Ishikawa (cell line): ENCODE data around the gene TBCE.

Source experiments
- CEBPB ChIP-seq: IDR thresholded peaks from 2 replicates; pipeline ENCODE4 v1.6.1; 2012
- CREB1 ChIP-seq: IDR thresholded peaks from 2 replicates; pipeline ENCODE4 v1.6.1; 2012; ENCODE audit warnings: low read depth
- EGR1 ChIP-seq: IDR thresholded peaks from 2 replicates; pipeline ENCODE4 v1.6.1; 2012
- EP300 ChIP-seq: IDR thresholded peaks from 2 replicates; pipeline ENCODE4 v1.6.1; 2012; ENCODE audit warnings: borderline replicate concordance
- FOXM1 ChIP-seq: IDR thresholded peaks from 2 replicates; pipeline ENCODE4 v1.6.1; 2012; ENCODE audit warnings: low read depth, borderline replicate concordance
- NFIC ChIP-seq: IDR thresholded peaks from 2 replicates; pipeline ENCODE4 v1.6.1; 2012
- RAD21 ChIP-seq: IDR thresholded peaks from 2 replicates; pipeline ENCODE4 v1.6.1; 2012; ENCODE audit warnings: low read depth
- TAF1 ChIP-seq: IDR thresholded peaks from 2 replicates; pipeline ENCODE4 v1.6.1; 2012; ENCODE audit warnings: low read depth, mild to moderate bottlenecking
- TCF12 ChIP-seq: IDR thresholded peaks from 2 replicates; pipeline ENCODE4 v1.6.1; 2012; ENCODE audit warnings: low read depth
- TEAD4 ChIP-seq: IDR thresholded peaks from 2 replicates; pipeline ENCODE4 v1.6.1; 2012
- YY1 ChIP-seq: IDR thresholded peaks from 2 replicates; pipeline ENCODE4 v1.6.1; 2012; ENCODE audit warnings: low read depth
- ZBTB7A ChIP-seq: IDR thresholded peaks from 2 replicates; pipeline ENCODE4 v1.6.1; 2012; ENCODE audit warnings: low read depth
- TF ChIP-seq, protein P1 (sequence below): IDR thresholded peaks from 2 replicates; pipeline ENCODE4 v1.6.1; 2012; ENCODE audit warnings: low read depth, mild to moderate bottlenecking
- TF ChIP-seq, protein P2 (sequence below): IDR thresholded peaks from 2 replicates; pipeline ENCODE4 v1.6.1; 2012
- TF ChIP-seq, protein P3 (sequence below): IDR thresholded peaks from 2 replicates; pipeline ENCODE4 v1.6.1; 2012

The TBCE gene, protein sequence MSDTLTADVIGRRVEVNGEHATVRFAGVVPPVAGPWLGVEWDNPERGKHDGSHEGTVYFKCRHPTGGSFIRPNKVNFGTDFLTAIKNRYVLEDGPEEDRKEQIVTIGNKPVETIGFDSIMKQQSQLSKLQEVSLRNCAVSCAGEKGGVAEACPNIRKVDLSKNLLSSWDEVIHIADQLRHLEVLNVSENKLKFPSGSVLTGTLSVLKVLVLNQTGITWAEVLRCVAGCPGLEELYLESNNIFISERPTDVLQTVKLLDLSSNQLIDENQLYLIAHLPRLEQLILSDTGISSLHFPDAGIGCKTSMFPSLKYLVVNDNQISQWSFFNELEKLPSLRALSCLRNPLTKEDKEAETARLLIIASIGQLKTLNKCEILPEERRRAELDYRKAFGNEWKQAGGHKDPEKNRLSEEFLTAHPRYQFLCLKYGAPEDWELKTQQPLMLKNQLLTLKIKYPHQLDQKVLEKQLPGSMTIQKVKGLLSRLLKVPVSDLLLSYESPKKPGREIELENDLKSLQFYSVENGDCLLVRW

DNA sequence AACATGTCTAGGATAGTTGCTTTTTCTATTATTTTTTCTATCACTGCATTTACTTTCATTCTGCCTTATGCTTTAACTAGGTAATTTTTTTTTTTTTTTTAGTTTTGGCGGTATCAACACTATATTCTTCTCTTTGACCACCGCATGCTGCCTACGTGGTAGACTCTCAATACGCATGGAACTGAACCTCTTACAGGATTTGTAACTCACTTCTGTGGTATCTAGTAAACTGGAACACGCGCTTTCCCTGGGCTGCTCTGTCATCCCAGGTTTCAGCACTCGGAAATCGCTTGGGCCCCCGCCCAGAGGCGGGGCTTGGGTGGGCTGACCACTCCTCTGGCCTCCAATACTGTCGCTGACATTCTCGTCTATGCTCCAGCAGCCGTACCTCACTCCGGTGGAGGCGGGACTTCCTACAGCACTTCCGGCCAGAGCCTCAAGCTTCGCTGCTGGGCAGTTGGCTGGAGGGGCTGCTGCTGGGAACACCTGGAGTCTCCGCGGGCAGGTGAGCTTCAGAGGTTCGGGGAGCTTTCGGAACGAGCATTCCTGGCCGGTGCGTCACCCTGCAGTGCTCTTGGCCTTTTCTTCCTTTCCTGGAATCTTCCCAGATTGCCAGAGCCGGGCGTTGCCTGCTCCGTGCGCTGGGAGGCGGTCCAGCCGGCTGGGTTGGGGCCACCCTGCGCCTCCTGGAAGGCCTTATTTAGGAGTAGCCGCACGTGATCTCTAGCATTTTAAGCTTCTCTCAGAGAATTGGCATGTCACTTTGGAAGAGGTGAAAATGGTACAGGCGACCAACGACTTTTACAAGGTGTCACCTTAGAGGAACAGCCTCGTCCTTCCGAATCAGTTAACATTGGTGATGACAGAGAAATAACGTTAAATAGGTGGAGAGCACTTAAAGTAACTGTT lies at the start of gene TBCE:
Gene TBCE (plus strand): TSS at position 428 of the 909 bp plus-strand sequence. CDS start 12,623 bp downstream, outside the sequence.
- no peak for TF ChIP-seq EGR1
- no peak for TF ChIP-seq FOXM1
- TF ChIP-seq TAF1 = peak; percentile 69
- peak; percentile 15 for TF ChIP-seq RAD21
- TF ChIP-seq TEAD4 = peak; percentile 87
- TF ChIP-seq, protein P1, sequence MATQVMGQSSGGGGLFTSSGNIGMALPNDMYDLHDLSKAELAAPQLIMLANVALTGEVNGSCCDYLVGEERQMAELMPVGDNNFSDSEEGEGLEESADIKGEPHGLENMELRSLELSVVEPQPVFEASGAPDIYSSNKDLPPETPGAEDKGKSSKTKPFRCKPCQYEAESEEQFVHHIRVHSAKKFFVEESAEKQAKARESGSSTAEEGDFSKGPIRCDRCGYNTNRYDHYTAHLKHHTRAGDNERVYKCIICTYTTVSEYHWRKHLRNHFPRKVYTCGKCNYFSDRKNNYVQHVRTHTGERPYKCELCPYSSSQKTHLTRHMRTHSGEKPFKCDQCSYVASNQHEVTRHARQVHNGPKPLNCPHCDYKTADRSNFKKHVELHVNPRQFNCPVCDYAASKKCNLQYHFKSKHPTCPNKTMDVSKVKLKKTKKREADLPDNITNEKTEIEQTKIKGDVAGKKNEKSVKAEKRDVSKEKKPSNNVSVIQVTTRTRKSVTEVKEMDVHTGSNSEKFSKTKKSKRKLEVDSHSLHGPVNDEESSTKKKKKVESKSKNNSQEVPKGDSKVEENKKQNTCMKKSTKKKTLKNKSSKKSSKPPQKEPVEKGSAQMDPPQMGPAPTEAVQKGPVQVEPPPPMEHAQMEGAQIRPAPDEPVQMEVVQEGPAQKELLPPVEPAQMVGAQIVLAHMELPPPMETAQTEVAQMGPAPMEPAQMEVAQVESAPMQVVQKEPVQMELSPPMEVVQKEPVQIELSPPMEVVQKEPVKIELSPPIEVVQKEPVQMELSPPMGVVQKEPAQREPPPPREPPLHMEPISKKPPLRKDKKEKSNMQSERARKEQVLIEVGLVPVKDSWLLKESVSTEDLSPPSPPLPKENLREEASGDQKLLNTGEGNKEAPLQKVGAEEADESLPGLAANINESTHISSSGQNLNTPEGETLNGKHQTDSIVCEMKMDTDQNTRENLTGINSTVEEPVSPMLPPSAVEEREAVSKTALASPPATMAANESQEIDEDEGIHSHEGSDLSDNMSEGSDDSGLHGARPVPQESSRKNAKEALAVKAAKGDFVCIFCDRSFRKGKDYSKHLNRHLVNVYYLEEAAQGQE = no peak
- peak; percentile 59; the same call in 1 of the 2 replicates for TF ChIP-seq EP300
- no peak for TF ChIP-seq YY1
- TF ChIP-seq ZBTB7A = no peak
- peak; percentile 83 for TF ChIP-seq TCF12
- TF ChIP-seq, protein P2, sequence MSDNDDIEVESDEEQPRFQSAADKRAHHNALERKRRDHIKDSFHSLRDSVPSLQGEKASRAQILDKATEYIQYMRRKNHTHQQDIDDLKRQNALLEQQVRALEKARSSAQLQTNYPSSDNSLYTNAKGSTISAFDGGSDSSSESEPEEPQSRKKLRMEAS = peak; percentile 79
- TF ChIP-seq, protein P3, sequence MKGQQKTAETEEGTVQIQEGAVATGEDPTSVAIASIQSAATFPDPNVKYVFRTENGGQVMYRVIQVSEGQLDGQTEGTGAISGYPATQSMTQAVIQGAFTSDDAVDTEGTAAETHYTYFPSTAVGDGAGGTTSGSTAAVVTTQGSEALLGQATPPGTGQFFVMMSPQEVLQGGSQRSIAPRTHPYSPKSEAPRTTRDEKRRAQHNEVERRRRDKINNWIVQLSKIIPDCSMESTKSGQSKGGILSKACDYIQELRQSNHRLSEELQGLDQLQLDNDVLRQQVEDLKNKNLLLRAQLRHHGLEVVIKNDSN = peak; percentile 93
- TF ChIP-seq CEBPB = no peak
- TF ChIP-seq CREB1 = 0 out of 2 replicates have a peak, but pooled peaks have one; percentile 9
- TF ChIP-seq NFIC = peak; percentile 36; the same call in 1 of the 2 replicates

DNA sequence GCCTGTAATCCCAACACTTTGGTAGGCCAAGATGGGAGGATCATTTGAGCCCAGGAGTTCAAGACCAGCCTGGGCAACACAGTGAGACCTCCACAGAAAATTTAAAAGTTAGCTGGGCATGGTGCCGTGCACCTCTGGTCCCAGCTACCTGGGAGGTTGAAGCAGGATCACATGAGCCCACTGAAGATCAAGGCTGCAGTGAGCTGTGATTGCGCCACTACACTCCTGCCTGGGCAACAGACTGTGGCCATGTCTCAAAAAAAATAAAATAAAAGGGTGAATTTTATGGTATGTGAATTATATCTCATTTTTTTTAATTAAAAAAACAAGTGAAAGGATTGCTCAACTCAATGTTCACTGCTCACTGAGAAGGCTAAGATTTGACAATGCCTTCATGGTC lies 48.0 kb upstream of the TBCE start:
- TF ChIP-seq NFIC (no peak), CEBPB (no peak), TAF1 (no peak)
- TF ChIP-seq, protein P2 = no peak

DNA sequence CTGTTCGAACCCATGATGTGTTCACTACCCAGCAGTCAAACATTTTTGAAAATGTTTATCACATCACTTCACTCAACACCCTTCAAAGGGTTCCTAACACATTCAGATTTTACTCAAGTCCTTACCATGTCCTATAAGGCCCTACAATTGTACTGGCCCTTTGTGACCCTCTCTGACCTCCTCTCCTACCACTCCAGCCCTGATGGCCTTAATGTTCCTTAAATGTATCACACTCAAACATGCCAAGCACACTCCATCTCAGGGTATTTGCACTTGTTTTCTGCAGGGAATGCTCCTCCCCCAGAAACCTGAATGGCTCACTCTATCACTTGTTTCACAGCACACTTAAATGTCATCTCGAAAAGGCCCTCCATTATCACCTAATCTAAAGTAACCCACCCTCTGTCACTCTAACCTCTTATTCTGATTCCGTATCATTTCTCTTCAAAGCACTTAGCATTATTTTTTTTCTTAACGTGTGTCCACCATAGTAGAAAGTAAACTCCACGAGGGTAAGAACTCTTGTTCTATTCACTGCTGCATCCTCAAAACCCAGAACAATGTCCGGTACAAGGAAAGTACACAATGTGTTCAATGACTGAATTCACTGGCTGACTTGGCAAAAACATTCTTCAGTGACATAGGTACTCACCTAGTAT lies 46.6 kb upstream of the TBCE start:
- TF ChIP-seq EGR1 (no peak), ZBTB7A (no peak), CREB1 (no peak), TAF1 (no peak), FOXM1 (no peak), YY1 (no peak), CEBPB (no peak), TCF12 (no peak), EP300 (no peak), TEAD4 (no peak), NFIC (no peak), RAD21 (no peak)
- TF ChIP-seq, protein P3 = no peak
- TF ChIP-seq, protein P2 = no peak
- TF ChIP-seq, protein P1 = no peak

DNA sequence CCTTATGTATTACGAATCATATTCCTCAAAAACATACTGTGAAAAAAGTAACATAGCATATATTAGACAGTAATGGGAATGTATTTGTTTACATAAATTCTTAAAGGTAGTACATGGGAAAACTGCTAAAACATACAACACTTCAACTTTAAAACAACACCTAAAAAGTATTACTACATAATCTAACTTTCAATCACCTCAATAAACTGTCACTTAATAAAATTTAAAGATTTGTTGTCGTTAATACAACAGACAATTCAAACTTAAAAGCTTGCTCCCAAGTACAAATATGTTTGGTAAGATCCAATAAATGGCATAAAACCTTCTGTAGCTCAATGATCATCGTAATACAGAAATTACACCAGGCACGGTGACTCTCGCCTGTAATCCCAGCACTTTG lies 42.9 kb upstream of the TBCE start:
- TF ChIP-seq TCF12 (no peak), FOXM1 (no peak), EP300 (no peak), RAD21 (no peak), NFIC (no peak), CEBPB (no peak), ZBTB7A (no peak)
- TF ChIP-seq, protein P1 = no peak
